Psoas muscle (tissue), 8 donors: ENCODE results near the gene SH3RF3. TPM values are rescaled to one million over a fixed set of nuclear protein-coding genes. Genes with fewer than 3 reads are reported as not detected.

Experiments
- ATAC-seq, 4 donors: fragments of 200-7000 bp; cut with Tn5 transposase; one replicate each; pipeline ENCODE4 v1.9.1; 2020; ENCODE audit warnings: moderate library complexity in 3 of 4, mild to moderate bottlenecking in 2 of 4
- DNase-seq, 2 donors: peaks; one replicate each; pipeline ENCODE4 v3.0.0-alpha.2; 2020
- H3K27ac ChIP-seq: fragments of 200-600 bp; one replicate; pipeline ENCODE4 v1.8.0; 2022
- H3K27me3 ChIP-seq, 3 donors: fragments of 200-600 bp in 1 of 3; one replicate each; pipeline versions ENCODE4 v1.6.1 to v1.8.0; 2013 to 2022; ENCODE audit warnings: low read length in 2 of 3, mild to moderate bottlenecking in 2 of 3, moderate library complexity in 1 of 3; ENCODE audit not compliant: insufficient read depth in 3 of 3
- H3K36me3 ChIP-seq, 2 donors: fragments of 200-600 bp in 1 of 2; one replicate each; pipeline versions ENCODE4 v1.6.1 to v1.8.0; 2013 to 2022; ENCODE audit warnings: low read depth in 1 of 2, mild to moderate bottlenecking in 1 of 2, moderate library complexity in 1 of 2; ENCODE audit not compliant: insufficient read depth in 1 of 2
- H3K4me1 ChIP-seq: fragments of 200-600 bp; one replicate; pipeline ENCODE4 v1.8.0; 2022
- H3K4me3 ChIP-seq: fragments of 200-600 bp; one replicate; pipeline ENCODE4 v1.8.0; 2022; ENCODE audit warnings: mild to moderate bottlenecking
- H3K9me3 ChIP-seq: fragments of 200-600 bp; one replicate; pipeline ENCODE4 v1.8.0; 2022
- WGBS, 3 donors: extraction: QIAGEN DNeasy Blood & Tissue Kit; methylation state at CpG; one replicate each; pipeline versions ENCODE4 v1.1.6 to v1.1.7; 2013; 5-methylcytosine and 5-hydroxymethylcytosine counted together
- intact Hi-C, 2 donors: fragments of 100-400 bp; cut with DNase I; formaldehyde crosslinking; loops; one replicate each; pipeline versions ENCODE4 v1.11.0 to v1.14.2; 2022
- polyA plus RNA-seq, 3 donors: library from polyadenylated mRNA; stranded (reverse); fragments of 200-250 nt; gene quantifications; one replicate each; pipeline ENCODE4 v1.2.3, GENCODE V29; 2013
- total RNA-seq, 4 donors: library from RNA; stranded (reverse); fragmentation: NEBNext Ultra II Directional in 2 of 4; extraction: Animal tissue kit (Norgen Biotek cat#: 25700) in 2 of 4; gene quantifications; one replicate each; pipeline versions ENCODE4 v1.2.1 to v1.2.4, GENCODE V29; 2021 to 2023
- TF ChIP-seq, protein P1 (sequence below): fragments of 200-600 bp; IDR thresholded peaks from one replicate; pipeline ENCODE4 v1.8.0; 2022; ENCODE audit warnings: antibody characterized with exemption
- donor health status: healthy with polysubstance abuse.
- donor health status: DM: no; HTN: no; CAD: no; lungs with moderate emphysema.
- donor health status: Bipolar disorder and iron deficiency.
- donor health status: healthy.
- donor health status: DM: yes; HTN: yes; CAD: no.
- donor health status: DM: no; HTN: no; CAD: no.
- donor health status: DM: no; HTN: no; CAD: no.
- donor health status: DM: yes; HTN: yes; CAD: no.

SH3RF3 gene
- total and polyA plus RNA-seq, 7 donors: 4.6 to 27.0 (median 9.0) TPM

GRCh38 chr2:109415581-109416013, 286.6 kb downstream of the SH3RF3 start:
- ATAC-seq: no peak

GRCh38 chr2:109417701-109418335, 288.8 kb downstream of the SH3RF3 start:
- Histone ChIP-seq H3K4me1 (peaks cover 16% of the 10 kb centered on the region), H3K9me3 (no peaks in the 10 kb centered on the region), H3K27ac (no peak overlapping the region), H3K4me3 (no peak overlapping the region), H3K27me3 (no peaks in the 10 kb centered on the region), H3K36me3 (no peaks in the 10 kb centered on the region)
- WGBS, 3 donors: 91 to 94% (median 94%) methylated on average over 10 of the region's 10 CpGs
- DNase-seq (peak in 1 of 2 donors; percentile 5), ATAC-seq (no peak)
- intact Hi-C loops: no loop called here
- TF ChIP-seq, protein P1, sequence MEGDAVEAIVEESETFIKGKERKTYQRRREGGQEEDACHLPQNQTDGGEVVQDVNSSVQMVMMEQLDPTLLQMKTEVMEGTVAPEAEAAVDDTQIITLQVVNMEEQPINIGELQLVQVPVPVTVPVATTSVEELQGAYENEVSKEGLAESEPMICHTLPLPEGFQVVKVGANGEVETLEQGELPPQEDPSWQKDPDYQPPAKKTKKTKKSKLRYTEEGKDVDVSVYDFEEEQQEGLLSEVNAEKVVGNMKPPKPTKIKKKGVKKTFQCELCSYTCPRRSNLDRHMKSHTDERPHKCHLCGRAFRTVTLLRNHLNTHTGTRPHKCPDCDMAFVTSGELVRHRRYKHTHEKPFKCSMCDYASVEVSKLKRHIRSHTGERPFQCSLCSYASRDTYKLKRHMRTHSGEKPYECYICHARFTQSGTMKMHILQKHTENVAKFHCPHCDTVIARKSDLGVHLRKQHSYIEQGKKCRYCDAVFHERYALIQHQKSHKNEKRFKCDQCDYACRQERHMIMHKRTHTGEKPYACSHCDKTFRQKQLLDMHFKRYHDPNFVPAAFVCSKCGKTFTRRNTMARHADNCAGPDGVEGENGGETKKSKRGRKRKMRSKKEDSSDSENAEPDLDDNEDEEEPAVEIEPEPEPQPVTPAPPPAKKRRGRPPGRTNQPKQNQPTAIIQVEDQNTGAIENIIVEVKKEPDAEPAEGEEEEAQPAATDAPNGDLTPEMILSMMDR: no peak

More at GRCh38 chr2:109415581-109416013, 286.6 kb downstream of the SH3RF3 start:
- DNase-seq: no peak
- no peaks in the 10 kb centered on the region for H3K4me1 ChIP-seq
- H3K9me3 ChIP-seq: no peaks in the 10 kb centered on the region
- TF ChIP-seq, protein P1: no peak
- H3K4me3 ChIP-seq: no peak overlapping the region
- WGBS, 3 donors: 88 to 90% (median 89%) methylated on average over 5 to 7 of the region's 7 CpGs
- intact Hi-C loops: no loop called here
- no peaks in the 10 kb centered on the region for H3K27me3 ChIP-seq
- H3K36me3 ChIP-seq: no peaks in the 10 kb centered on the region
- H3K27ac ChIP-seq: no peak overlapping the region

- WGBS, 3 donors: 92 to 96% (median 92%) methylated on average over 7 of the region's 7 CpGs
- Histone ChIP-seq H3K36me3 (no peaks in the 10 kb centered on the region), H3K4me1 (peaks cover 24% of the 10 kb centered on the region), H3K27ac (no peak overlapping the region), H3K4me3 (no peak overlapping the region), H3K27me3 (no peaks in the 10 kb centered on the region), H3K9me3 (no peaks in the 10 kb centered on the region)
- TF ChIP-seq, protein P1: no peak
- intact Hi-C loops: no loop called here
- peak in 1 of 2 donors; percentile 29 for DNase-seq
- no peak for ATAC-seq
These were observed 289.7 kb downstream of the SH3RF3 start for GRCh38 chr2:109418716-109419115.

DNA sequence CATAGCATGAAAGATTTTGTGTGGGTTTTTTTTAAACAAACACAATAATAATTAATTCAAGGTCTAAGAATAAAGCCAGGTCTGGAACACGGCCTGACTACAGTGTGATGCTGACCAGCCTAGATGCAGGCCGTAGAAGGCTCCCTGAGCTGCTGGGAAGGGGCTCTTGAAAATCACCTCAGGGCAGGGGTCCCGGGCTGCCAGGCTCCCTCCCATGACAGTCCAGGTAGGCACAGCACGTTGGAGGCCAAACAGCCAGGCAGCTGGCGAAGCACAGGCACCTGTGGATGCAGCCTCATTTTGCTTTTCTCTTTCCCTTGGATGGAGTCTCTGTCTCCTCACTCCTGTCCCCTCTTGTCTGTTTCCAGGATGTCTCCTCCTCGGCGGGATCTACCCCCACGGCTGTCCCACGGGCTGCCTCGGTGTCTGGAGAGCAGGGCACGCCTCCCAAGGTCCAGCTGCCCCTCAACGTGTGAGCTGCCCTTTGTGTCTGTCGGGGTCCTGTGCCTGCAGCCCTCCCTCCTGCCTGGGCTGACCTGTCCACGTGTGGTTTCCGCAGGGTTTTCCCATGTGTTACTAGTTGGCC, 290.3 kb downstream of the SH3RF3 start:
- 89 to 96% (median 90%) methylated on average over 15 of the region's 15 CpGs for WGBS, 3 donors
- Histone ChIP-seq H3K27me3 (no peaks in the 10 kb centered on the region), H3K4me1 (peaks cover 24% of the 10 kb centered on the region), H3K27ac (peak overlapping the region; percentile 39), H3K4me3 (no peak overlapping the region), H3K9me3 (no peaks in the 10 kb centered on the region), H3K36me3 (no peaks in the 10 kb centered on the region)
- no peak for ATAC-seq
- DNase-seq: peak in 1 of 2 donors; percentile 42
- intact Hi-C loops: no loop called here
- TF ChIP-seq, protein P1: no peak
